HG03558 (cell line): ENCODE results near the gene NDUFC2.
"Not testable (repeated sequence)": the region's sequence is repeated elsewhere in the genome, so short reads cannot be mapped to it uniquely, and the experiment has no call there.

Experiments
- ATAC-seq: cut with Tn5 transposase; IDR thresholded peaks from one replicate; pipeline ENCODE4 v1.9.1; 2021; ENCODE audit warnings: moderate number of reproducible peaks; ENCODE audit not compliant: unreplicated experiment; ENCODE audit errors: extremely low read depth

Gene NDUFC2

DNA sequence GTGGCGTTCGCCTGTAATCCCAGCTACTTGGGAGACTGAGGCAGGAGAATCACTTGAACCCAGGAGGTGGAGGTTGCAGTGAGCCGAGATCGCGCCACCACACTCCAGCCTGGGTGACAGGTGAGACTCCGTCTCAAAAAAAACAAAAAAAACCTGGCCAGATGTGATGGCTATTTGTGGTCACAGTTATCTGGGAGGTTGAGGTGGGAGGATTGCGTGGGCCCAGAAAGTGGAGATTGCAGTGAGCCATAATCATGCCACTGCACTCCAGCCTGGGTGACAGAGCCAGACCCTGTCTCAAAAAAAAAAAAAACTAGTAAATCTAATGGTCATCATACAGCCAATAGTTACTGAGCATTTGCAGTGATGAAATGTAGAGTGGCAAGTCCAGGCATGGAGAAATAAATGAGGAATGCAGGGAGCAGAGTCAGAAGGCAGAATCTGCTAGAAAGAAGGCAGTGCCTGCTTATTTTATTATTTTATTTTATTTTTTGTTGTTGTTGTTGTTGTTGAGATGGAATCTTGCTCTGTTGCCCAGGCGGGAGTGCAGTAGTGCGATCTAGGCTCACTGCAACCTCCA, 19.8 kb downstream of the NDUFC2 start:
- ATAC-seq, result not testable (repeated sequence)

- no peak for ATAC-seq
Measured at GRCh38 chr11:78057462-78058055, 22.1 kb downstream of the NDUFC2 start.

DNA sequence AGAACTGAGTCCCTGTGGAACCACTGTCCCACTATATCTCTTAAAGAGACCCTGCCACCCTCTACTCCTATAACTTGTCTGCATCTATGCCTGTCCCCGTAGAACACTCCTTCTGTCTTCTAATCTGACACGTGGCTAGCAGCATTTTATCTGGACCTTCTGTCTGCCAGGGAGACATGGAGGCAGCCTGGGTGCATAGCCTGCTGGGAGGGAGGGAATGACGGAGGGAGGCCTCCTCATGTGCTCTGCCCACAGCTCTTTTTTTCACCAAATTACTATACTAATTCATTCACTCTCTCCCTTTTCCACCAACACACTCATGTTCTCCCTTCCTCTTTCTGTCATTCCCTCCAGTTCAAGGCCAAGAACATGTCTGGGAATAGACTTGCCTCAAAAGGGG, 23.6 kb downstream of the NDUFC2 start:
- no peak for ATAC-seq

DNA sequence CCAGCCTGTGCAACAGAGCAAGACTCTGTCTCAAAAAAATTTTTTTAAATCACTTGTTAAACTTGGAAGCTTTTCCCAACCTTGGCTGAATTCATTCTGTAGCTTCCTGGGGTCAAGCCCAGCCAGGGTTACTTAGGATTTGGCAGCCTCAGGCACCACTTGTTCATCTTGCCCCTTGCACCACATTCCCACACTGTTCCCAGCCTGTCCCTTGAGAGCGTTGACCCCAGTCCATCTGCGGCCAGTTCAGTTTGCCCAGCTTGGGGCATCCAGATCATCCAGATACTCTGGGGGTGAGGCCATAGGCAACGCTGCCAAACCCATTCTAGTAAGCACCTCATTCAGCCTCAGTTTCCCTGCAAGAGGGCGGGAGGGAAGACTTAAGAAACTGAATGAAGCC, 24.7 kb downstream of the NDUFC2 start:
- no peak for ATAC-seq

- ATAC-seq, result no peak
Measured at GRCh38 chr11:78050964-78051831, 28.5 kb downstream of the NDUFC2 start.

GRCh38 chr11:78049348-78049747, 30.3 kb downstream of the NDUFC2 start:
- no peak for ATAC-seq

GRCh38 chr11:78048561-78048960, 31.1 kb downstream of the NDUFC2 start:
- no peak for ATAC-seq

- no peak for ATAC-seq
Measured at GRCh38 chr11:78046486-78046854, 33.2 kb downstream of the NDUFC2 start.

- ATAC-seq, result peak; percentile 46
Measured at GRCh38 chr11:78045851-78046485, 33.7 kb downstream of the NDUFC2 start.

- no peak for ATAC-seq
Measured at GRCh38 chr11:78044706-78045105, 35.0 kb downstream of the NDUFC2 start.

GRCh38 chr11:78041843-78042440, 37.7 kb downstream of the NDUFC2 start:
- ATAC-seq, result no peak

GRCh38 chr11:78041380-78041719, 38.3 kb downstream of the NDUFC2 start:
- not testable (repeated sequence) for ATAC-seq

- no peak for ATAC-seq
Measured at GRCh38 chr11:78040691-78041379, 38.8 kb downstream of the NDUFC2 start.

DNA sequence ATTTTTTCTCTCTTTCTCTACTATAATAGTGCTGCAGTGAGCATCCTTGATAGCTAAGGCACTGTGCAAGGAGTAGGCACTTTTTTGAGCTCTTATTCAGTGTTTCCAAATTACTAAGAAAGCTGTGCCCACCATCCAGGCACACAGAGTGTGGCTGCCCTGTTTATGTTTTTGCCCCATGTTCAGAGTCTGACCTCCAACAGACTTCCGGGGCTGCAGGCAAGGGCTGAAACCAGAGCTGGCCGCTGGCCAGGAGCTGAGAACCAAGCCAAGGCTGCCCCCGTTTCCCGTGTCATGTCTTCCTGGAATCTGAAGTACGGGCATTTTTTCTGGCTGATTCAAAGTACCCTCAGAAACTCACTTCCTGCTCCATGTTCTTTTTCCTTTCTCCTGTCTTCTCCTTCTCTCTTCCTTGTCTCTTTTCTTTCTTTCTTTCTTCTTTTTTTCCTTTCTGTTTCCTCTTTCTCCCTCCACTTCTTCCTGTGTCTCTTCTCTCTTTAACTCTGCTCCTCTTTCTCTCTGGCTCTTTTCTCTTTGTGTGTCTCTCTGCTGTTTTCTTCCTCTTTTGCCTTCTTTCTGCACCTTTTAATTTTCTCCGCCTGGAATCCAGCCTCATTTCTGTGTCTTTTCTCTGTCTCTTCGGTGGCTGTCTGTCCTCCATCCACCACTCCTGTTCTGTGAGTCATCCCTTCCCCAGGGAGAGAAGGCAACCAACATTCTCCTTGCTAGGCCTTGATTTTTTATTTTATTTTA, 39.6 kb downstream of the NDUFC2 start:
- peak; percentile 46 for ATAC-seq

DNA sequence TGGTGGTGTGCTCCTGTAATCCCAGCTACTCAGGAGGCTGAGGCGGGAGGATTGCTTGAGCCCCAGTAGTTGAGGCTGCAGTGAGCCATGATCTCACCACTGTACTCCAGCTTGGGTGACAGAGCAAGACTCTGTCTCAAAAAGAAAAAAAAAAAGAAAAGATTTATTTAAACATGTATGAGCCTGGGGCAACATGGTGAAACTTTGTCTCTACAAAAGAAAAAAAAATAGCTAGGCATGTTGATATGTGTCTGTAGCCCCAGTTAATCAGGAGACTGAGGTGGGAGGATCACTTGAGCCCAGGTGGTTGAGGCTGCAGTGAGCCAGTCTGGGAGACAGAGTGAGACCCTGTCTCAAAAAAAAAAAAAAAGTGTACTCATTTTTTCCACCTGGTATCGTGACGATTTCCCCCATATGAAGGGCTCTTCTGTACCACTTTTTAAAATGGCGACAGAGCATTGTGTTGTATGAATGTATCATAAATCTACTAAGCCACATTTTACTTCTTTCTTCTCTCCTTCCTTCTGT, 40.2 kb downstream of the NDUFC2 start:
- no peak for ATAC-seq

DNA sequence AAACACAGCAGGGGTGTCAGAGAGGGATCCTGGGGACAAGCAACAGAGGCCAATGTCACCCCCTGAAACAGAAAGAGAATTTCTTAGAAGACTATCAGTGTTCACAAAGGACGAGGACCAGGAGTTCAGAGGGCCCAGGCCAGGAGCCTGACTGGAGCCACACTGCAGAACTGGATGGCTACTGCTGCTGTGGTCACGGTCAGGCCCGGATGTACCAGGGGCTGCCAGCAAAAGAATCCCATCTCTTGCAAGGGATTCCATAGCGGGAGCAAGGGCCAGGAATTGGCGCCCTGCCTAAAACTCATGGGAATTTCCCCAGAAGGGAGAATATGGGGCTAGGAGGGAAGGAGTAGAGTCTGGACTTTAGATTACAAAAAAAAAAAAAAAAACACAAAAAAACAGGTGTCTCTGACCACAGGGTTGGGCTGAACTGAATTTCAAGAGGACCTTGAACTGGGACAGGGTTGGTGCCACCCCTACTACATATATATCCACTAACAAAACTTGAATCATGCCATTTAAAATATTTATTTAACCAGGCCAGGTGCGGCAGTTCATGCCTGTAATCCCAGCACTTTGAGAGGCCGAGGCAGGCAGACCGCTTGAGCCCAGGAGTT, 40.9 kb downstream of the NDUFC2 start:
- no peak for ATAC-seq

- ATAC-seq, result no peak
Measured at GRCh38 chr11:78037825-78038620, 41.6 kb downstream of the NDUFC2 start.

DNA sequence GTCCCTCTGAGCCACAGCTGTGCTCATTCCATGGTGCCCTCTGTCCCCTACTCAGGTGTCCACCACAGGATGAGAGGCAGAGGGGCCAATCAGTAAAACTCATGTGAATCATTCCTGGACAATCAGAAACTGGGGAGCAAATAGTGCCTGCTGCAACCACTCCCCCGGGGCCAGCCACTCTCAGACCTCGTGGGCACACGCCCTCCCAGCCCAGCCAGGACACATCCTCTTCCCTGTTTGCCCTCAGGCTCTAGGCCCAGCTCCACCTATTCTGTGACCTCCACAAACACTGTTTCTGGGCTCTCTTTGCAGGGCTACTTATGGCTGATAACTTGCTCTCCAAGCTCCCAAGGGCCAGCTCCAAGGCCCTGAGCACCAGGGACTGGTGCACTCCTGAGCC, 42.6 kb downstream of the NDUFC2 start:
- ATAC-seq, result no peak
